Astrocyte (in vitro differentiated cells and primary cell): ENCODE measurements around the gene ADGRF5. TPM values are rescaled to one million over a fixed set of nuclear protein-coding genes. Genes with fewer than 3 reads are reported as not detected.
"Not testable (repeated sequence)": the region's sequence is repeated elsewhere in the genome, so short reads cannot be mapped to it uniquely, and the experiment has no call there.

ENCODE experiments used
- DNase-seq: peaks from one replicate; pipeline ENCODE4 v3.0.0-alpha.2; 2010; ENCODE audit warnings: low read depth
- FAIRE-seq: peaks from 2 replicates; lab custom pipeline; 2011; peaks lifted over from hg19 to GRCh38; lab: Jason Lieb, UNC
- H2AFZ ChIP-seq: 2 replicates; pipeline ENCODE4 v1.6.0; 2012; ENCODE audit warnings: low read depth, low read length, inconsistent platforms
- H3K27ac ChIP-seq: 2 replicates; pipeline ENCODE4 v1.5.1; 2011; ENCODE audit warnings: low read depth, low read length, inconsistent platforms
- H3K27me3 ChIP-seq: 2 replicates; pipeline ENCODE4 v1.6.0; 2011; ENCODE audit warnings: low read length, inconsistent platforms; ENCODE audit not compliant: insufficient read depth
- H3K36me3 ChIP-seq: 2 replicates; pipeline ENCODE4 v1.5.1; 2011; ENCODE audit warnings: low read length, inconsistent platforms; ENCODE audit not compliant: insufficient read depth
- H3K4me1 ChIP-seq: 2 replicates; pipeline ENCODE4 v1.5.1; 2011; ENCODE audit warnings: low read length, inconsistent platforms; ENCODE audit not compliant: insufficient read depth
- H3K4me2 ChIP-seq: 2 replicates; pipeline ENCODE4 v1.6.0; 2012; ENCODE audit warnings: low read length, inconsistent platforms
- H3K4me3 ChIP-seq: 2 replicates; pipeline ENCODE4 v1.5.1; 2011; ENCODE audit warnings: low read depth, mild to moderate bottlenecking, low read length, inconsistent platforms; ENCODE audit not compliant: insufficient read depth
- H3K79me2 ChIP-seq: 2 replicates; pipeline ENCODE4 v1.6.0; 2012; ENCODE audit warnings: mild to moderate bottlenecking, low read length, inconsistent platforms; ENCODE audit not compliant: insufficient read depth
- H3K9ac ChIP-seq: 2 replicates; pipeline ENCODE4 v1.6.0; 2012; ENCODE audit warnings: mild to moderate bottlenecking, low read length, inconsistent platforms
- H3K9me3 ChIP-seq: 2 replicates; pipeline ENCODE4 v1.5.1; 2012; ENCODE audit warnings: low read depth, mild to moderate bottlenecking, low read length, inconsistent platforms; ENCODE audit not compliant: insufficient read depth
- H4K20me1 ChIP-seq: 2 replicates; pipeline ENCODE4 v1.6.0; 2012; ENCODE audit warnings: low read length, inconsistent platforms; ENCODE audit not compliant: insufficient read depth
- H3K27ac Mint-ChIP-seq: one replicate; pipeline ENCODE4 v1.8.0; 2021; ENCODE audit warnings: mild to moderate bottlenecking, mixed read lengths; ENCODE audit not compliant: unreplicated experiment
- H3K27me3 Mint-ChIP-seq: one replicate; pipeline ENCODE4 v1.8.0; 2021; ENCODE audit warnings: low read depth, mixed read lengths; ENCODE audit not compliant: unreplicated experiment
- H3K36me3 Mint-ChIP-seq: one replicate; pipeline ENCODE4 v1.8.0; 2021; ENCODE audit warnings: low read depth, mixed read lengths; ENCODE audit not compliant: unreplicated experiment
- H3K4me1 Mint-ChIP-seq: one replicate; pipeline ENCODE4 v1.8.0; 2021; ENCODE audit warnings: low read depth, mixed read lengths; ENCODE audit not compliant: unreplicated experiment
- H3K4me3 Mint-ChIP-seq: one replicate; pipeline ENCODE4 v1.8.0; 2021; ENCODE audit warnings: mild to moderate bottlenecking, moderate library complexity, mixed read lengths; ENCODE audit not compliant: unreplicated experiment
- H3K9me3 Mint-ChIP-seq: one replicate; pipeline ENCODE4 v1.8.0; 2021; ENCODE audit warnings: mild to moderate bottlenecking, mixed read lengths; ENCODE audit not compliant: unreplicated experiment
- CTCF ChIP-seq: IDR thresholded peaks from 2 replicates; pipeline ENCODE4 v1.5.1; 2011; ENCODE audit warnings: low read depth, mild to moderate bottlenecking, inconsistent platforms, low read length, moderate library complexity; ENCODE audit not compliant: insufficient read depth
- EZH2 ChIP-seq: IDR thresholded peaks from 2 replicates; pipeline ENCODE4 v1.6.1; 2012; ENCODE audit warnings: mild to moderate bottlenecking, low read length, inconsistent platforms; ENCODE audit not compliant: insufficient read depth
- total RNA-seq: library from RNA; stranded (reverse); gene quantifications from 2 replicates; pipeline ENCODE4 v1.2.1, GENCODE V29; 2021

Gene ADGRF5
- total RNA-seq, 1 donor from 2014 or later, result 0.54 TPM

GRCh38 chr6:46845126-46845525, 76.6 kb downstream of the ADGRF5 start:
- Histone ChIP-seq H3K36me3 (no peaks in the 10 kb centered on the region), H3K4me3 (no peak overlapping the region), H3K4me1 (peaks cover 6% of the 10 kb centered on the region), H3K27me3 (no peaks in the 10 kb centered on the region), H4K20me1 (no peaks in the 10 kb centered on the region), H3K79me2 (no peaks in the 10 kb centered on the region), H2AFZ (no peak overlapping the region), H3K4me2 (no peak overlapping the region), H3K9me3 (no peaks in the 10 kb centered on the region), H3K9ac (no peak overlapping the region), H3K27ac (no peak overlapping the region)
- no peak for DNase-seq
- FAIRE-seq, result no peak
- peaks cover 16% of the 10 kb centered on the region for H3K4me1 Mint-ChIP-seq
- H3K9me3 Mint-ChIP-seq, result peaks cover 18% of the 10 kb centered on the region
- no peak overlapping the region for H3K4me3 Mint-ChIP-seq
- no peaks in the 10 kb centered on the region for H3K27me3 Mint-ChIP-seq
- TF ChIP-seq CTCF, result no peak
- TF ChIP-seq EZH2, result no peak
- H3K27ac Mint-ChIP-seq, result no peak overlapping the region
- no peaks in the 10 kb centered on the region for H3K36me3 Mint-ChIP-seq

GRCh38 chr6:46842252-46842846, 79.4 kb downstream of the ADGRF5 start:
- not testable (repeated sequence) for H3K4me3 Mint-ChIP-seq, H3K9me3 ChIP-seq, DNase-seq, H3K27me3 Mint-ChIP-seq, H4K20me1 ChIP-seq, H3K4me3 ChIP-seq, H3K27ac Mint-ChIP-seq, FAIRE-seq, H3K27ac ChIP-seq, H3K4me1 Mint-ChIP-seq, H3K9ac ChIP-seq, H3K36me3 ChIP-seq, H3K79me2 ChIP-seq, H3K4me2 ChIP-seq, H3K4me1 ChIP-seq, H3K27me3 ChIP-seq, H2AFZ ChIP-seq, H3K36me3 Mint-ChIP-seq
- H3K9me3 Mint-ChIP-seq, result peaks cover 18% of the 10 kb centered on the region

- Histone ChIP-seq H2AFZ (no peak overlapping the region), H3K79me2 (no peaks in the 10 kb centered on the region), H3K27me3 (no peaks in the 10 kb centered on the region), H4K20me1 (no peaks in the 10 kb centered on the region), H3K4me1 (no peaks in the 10 kb centered on the region), H3K4me2 (no peak overlapping the region), H3K9ac (no peak overlapping the region), H3K4me3 (no peak overlapping the region), H3K36me3 (no peaks in the 10 kb centered on the region), H3K9me3 (no peaks in the 10 kb centered on the region), H3K27ac (no peak overlapping the region)
- Mint-ChIP-seq H3K27ac (no peak overlapping the region), H3K9me3 (peaks cover 16% of the 10 kb centered on the region), H3K27me3 (no peaks in the 10 kb centered on the region), H3K36me3 (no peaks in the 10 kb centered on the region), H3K4me1 (no peaks in the 10 kb centered on the region), H3K4me3 (no peak overlapping the region)
- FAIRE-seq (no peak), DNase-seq (no peak)
- TF ChIP-seq EZH2, result no peak
- no peak for TF ChIP-seq CTCF
Measured at GRCh38 chr6:46838033-46838432, 83.7 kb downstream of the ADGRF5 start.

GRCh38 chr6:46834991-46835390, 86.7 kb downstream of the ADGRF5 start:
- H3K27ac ChIP-seq, H3K9me3 ChIP-seq, H3K79me2 ChIP-seq, H3K4me1 Mint-ChIP-seq, H3K4me2 ChIP-seq, H2AFZ ChIP-seq, H4K20me1 ChIP-seq, H3K27me3 Mint-ChIP-seq, H3K4me3 ChIP-seq, FAIRE-seq, H3K9ac ChIP-seq, H3K4me1 ChIP-seq, H3K27me3 ChIP-seq, H3K36me3 ChIP-seq, H3K27ac Mint-ChIP-seq, H3K9me3 Mint-ChIP-seq, H3K4me3 Mint-ChIP-seq, DNase-seq, H3K36me3 Mint-ChIP-seq: not testable (repeated sequence)

GRCh38 chr6:46834257-46834916, 87.4 kb downstream of the ADGRF5 start:
- H3K4me2 ChIP-seq, H3K4me3 Mint-ChIP-seq, H3K4me1 Mint-ChIP-seq, H3K36me3 Mint-ChIP-seq, H3K27me3 Mint-ChIP-seq, H2AFZ ChIP-seq, H3K27me3 ChIP-seq, H3K27ac Mint-ChIP-seq, H3K9me3 Mint-ChIP-seq, H3K4me3 ChIP-seq, H3K4me1 ChIP-seq, H3K9ac ChIP-seq, H3K27ac ChIP-seq, FAIRE-seq, DNase-seq, H3K9me3 ChIP-seq, H4K20me1 ChIP-seq, H3K79me2 ChIP-seq, H3K36me3 ChIP-seq: not testable (repeated sequence)
